ENCODE measurements around the gene SHMT2.

DNA sequence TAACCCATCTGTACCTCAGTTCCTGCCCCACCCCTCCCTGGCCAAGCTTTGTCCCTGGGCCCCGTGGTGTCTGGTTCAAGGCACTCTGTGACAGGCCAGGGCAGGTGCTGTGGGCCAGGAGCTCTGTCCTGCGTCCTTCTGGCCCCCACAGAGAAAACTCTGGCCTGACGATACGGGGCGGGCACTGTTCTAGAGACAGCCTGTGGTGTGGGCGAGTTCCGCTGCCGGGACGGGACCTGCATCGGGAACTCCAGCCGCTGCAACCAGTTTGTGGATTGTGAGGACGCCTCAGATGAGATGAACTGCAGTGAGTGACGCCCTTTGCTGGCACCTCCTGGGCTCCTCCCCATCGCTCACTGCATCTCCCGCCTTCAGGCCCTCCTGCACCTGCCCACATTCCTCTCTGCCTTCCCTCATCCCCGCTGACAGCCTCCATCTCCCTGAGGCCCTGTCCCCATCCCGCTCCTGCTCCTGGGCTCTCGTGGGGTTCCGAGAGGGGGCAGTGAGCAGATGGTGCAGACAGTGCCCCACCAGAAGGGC lies 35.7 kb upstream of the SHMT2 start:
- no peak for TF ChIP-seq CTCF (conservative IDR thresholded peaks at IDR 0.05 in 1 of 2, IDR thresholded peaks at IDR 0.05 in 1 of 2; ENCODE audit: low read depth in 1 of 2, low read length in 2 of 2)
- no peak for TF ChIP-seq EZH2 (IDR thresholded peaks at IDR 0.05; ENCODE audit: low read length, missing control alignments)
